ENCODE measurements around the gene PRLR. TPM values are rescaled to one million over a fixed set of nuclear protein-coding genes. Genes with fewer than 3 reads are reported as not detected.

Gene PRLR
- 95.8 and 99.8 TPM in 2 replicates for total RNA-seq
- polyA plus RNA-seq = 21.8 and 24.7 TPM in 2 replicates

GRCh38 chr5:35230038-35230611, at the start of gene PRLR:
Gene PRLR, minus strand, starts transcription at chr5:35230487. Its CDS starts 140,867 bp downstream, at chr5:35089620.
- Histone ChIP-seq H4K20me1 (ENCODE audit: insufficient read depth, poor library complexity, severe bottlenecking) (peaks cover 4% of the 10 kb centered on the region), H3K36me3 (replicated peaks; ENCODE audit: insufficient read depth, low read depth) (no peaks in the 10 kb centered on the region), H3K27me3 (no peaks in the 10 kb centered on the region), H3K79me2 (peaks cover 50% of the 10 kb centered on the region), H3K4me2 (peak within 1 kb of the TSS; percentile 91), H3K4me3 (peak within 1 kb of the TSS; percentile 96), H2AFZ (peak within 1 kb of the TSS; percentile 91), H3K9me3 (ENCODE audit: low read depth) (no peaks in the 10 kb centered on the region), H3K4me1 (ENCODE audit: insufficient read depth) (peaks cover 10% of the 10 kb centered on the region), H3K9me2 (replicated peaks; ENCODE audit: insufficient read depth) (no peaks in the 10 kb centered on the region), H3K27ac (peak within 1 kb of the TSS; percentile 86)
- no peak for TF ChIP-seq EZH2phosphoT487 (IDR thresholded peaks at IDR 0.05; ENCODE audit: low read depth, severe bottlenecking, unreplicated experiment)
- no peak for TF ChIP-seq CTCF (IDR thresholded peaks at IDR 0.05; ENCODE audit: poor library complexity)
- no peak for TF ChIP-seq EZH2 (IDR thresholded peaks at IDR 0.05; ENCODE audit: borderline replicate concordance)
- WGBS (ENCODE audit: low lambda C conversion rate, missing lambda C conversion rate) = 2% methylated on average over 42 of the region's 42 CpGs
- DNase-seq (ENCODE audit: low spot score) = peak; percentile 77

DNA sequence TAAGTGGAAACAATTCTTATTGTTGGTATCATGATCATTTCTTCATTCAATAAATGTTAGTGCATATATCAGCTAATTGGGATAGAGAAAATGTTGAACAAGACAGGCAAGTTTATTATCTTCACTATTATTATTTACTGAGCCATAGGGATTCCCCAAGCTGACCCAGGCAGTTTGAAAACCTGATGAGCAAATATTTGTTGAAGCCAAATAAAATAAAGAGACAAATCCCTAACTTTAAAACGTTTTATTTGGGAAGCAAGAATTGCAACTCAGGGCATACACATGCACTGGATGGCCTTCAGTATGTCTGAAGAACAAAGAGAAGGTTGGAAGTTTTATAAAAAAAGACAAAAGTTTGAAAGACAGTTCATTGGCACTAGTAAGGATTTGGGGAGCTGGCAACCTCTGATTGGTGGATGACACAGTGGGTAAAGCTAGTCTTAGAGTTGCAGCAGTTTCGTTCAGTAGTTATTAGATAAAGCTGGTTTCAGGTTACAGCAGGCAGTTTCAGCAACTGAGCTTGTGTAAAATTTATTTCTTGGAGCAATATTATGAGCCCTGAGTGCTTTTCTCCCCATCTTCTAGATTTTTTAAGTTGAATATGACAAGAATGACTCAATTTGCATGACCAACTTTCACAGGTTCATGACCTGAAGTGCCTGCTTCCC, 44.7 kb upstream of the PRLR start:
- Histone ChIP-seq H3K27me3 (no peaks in the 10 kb centered on the region), H3K27ac (no peak overlapping the region), H3K4me1 (ENCODE audit: insufficient read depth) (no peaks in the 10 kb centered on the region), H2AFZ (no peak overlapping the region), H3K4me3 (no peak overlapping the region), H3K9me3 (ENCODE audit: low read depth) (no peaks in the 10 kb centered on the region), H3K36me3 (replicated peaks; ENCODE audit: insufficient read depth, low read depth) (no peaks in the 10 kb centered on the region), H3K4me2 (no peak overlapping the region), H4K20me1 (ENCODE audit: insufficient read depth, poor library complexity, severe bottlenecking) (no peaks in the 10 kb centered on the region), H3K79me2 (no peaks in the 10 kb centered on the region), H3K9me2 (replicated peaks; ENCODE audit: insufficient read depth) (no peaks in the 10 kb centered on the region)
- DNase-seq (ENCODE audit: low spot score) = peak; percentile 8
- 29% methylated on average over 2 of the region's 2 CpGs for WGBS (ENCODE audit: low lambda C conversion rate, missing lambda C conversion rate)
- TF ChIP-seq EZH2phosphoT487 (IDR thresholded peaks at IDR 0.05; ENCODE audit: low read depth, severe bottlenecking, unreplicated experiment) (no peak), EZH2 (IDR thresholded peaks at IDR 0.05; ENCODE audit: borderline replicate concordance) (no peak), CTCF (IDR thresholded peaks at IDR 0.05; ENCODE audit: poor library complexity) (no peak)

- TF ChIP-seq EZH2phosphoT487 (IDR thresholded peaks at IDR 0.05; ENCODE audit: low read depth, severe bottlenecking, unreplicated experiment) = no peak
- no peak for TF ChIP-seq CTCF (IDR thresholded peaks at IDR 0.05; ENCODE audit: poor library complexity)
- TF ChIP-seq EZH2 (IDR thresholded peaks at IDR 0.05; ENCODE audit: borderline replicate concordance) = no peak
- no peak overlapping the region for H3K4me3 ChIP-seq
- H3K9me3 ChIP-seq (ENCODE audit: low read depth) = no peaks in the 10 kb centered on the region
- H3K36me3 ChIP-seq (replicated peaks; ENCODE audit: insufficient read depth, low read depth) = no peaks in the 10 kb centered on the region
- H3K4me1 ChIP-seq (ENCODE audit: insufficient read depth) = peaks cover under 1% of the 10 kb centered on the region
- H3K27me3 ChIP-seq = no peaks in the 10 kb centered on the region
- WGBS (ENCODE audit: low lambda C conversion rate, missing lambda C conversion rate) = 92% methylated on average over 1 of the region's 1 CpG
- no peak overlapping the region for H3K27ac ChIP-seq
- H3K4me2 ChIP-seq = no peak overlapping the region
- H4K20me1 ChIP-seq (ENCODE audit: insufficient read depth, poor library complexity, severe bottlenecking) = no peaks in the 10 kb centered on the region
- no peaks in the 10 kb centered on the region for H3K9me2 ChIP-seq (replicated peaks; ENCODE audit: insufficient read depth)
- no peak overlapping the region for H2AFZ ChIP-seq
- no peaks in the 10 kb centered on the region for H3K79me2 ChIP-seq
- DNase-seq (ENCODE audit: low spot score) = no peak
Observed at GRCh38 chr5:35269006-35269405, 38.7 kb upstream of the PRLR start.

Data from hepatocyte (in vitro differentiated cells).